Smooth muscle cell (in vitro differentiated cells): ENCODE data around the gene MST1. TPM values are rescaled to one million over a fixed set of nuclear protein-coding genes. Genes with fewer than 3 reads are reported as not detected.

ENCODE experiments used
- DNase-seq: peaks from one replicate; lab custom pipeline; 2025; ENCODE audit not compliant: unreplicated experiment; lab: John Stamatoyannopoulos, UW
- H2AFZ ChIP-seq: fragments of 200-600 bp; sonication (generic); 2 replicates; pipeline ENCODE4 v1.6.0; 2016; ENCODE audit warnings: antibody characterized with exemption, low read depth, mild to moderate bottlenecking
- H3F3A ChIP-seq: fragments of 200-600 bp; sonication (generic); 2 replicates; pipeline ENCODE4 v1.6.0; 2017; ENCODE audit warnings: antibody characterized with exemption, low read depth
- H3K27ac ChIP-seq: fragments of 200-600 bp; sonication (generic); 2 replicates; pipeline ENCODE4 v1.5.1; 2016; ENCODE audit warnings: low read depth, mild to moderate bottlenecking
- H3K27me3 ChIP-seq: fragments of 200-600 bp; sonication (generic); 2 replicates; pipeline ENCODE4 v1.6.1; 2016; ENCODE audit warnings: low read depth, mild to moderate bottlenecking
- H3K36me3 ChIP-seq: fragments of 200-600 bp; sonication (generic); 2 replicates; pipeline ENCODE4 v1.5.1; 2016; ENCODE audit warnings: low read depth
- H3K4me1 ChIP-seq: fragments of 200-600 bp; sonication (generic); 2 replicates; pipeline ENCODE4 v1.5.1; 2016; ENCODE audit warnings: low read depth
- H3K4me2 ChIP-seq: fragments of 200-600 bp; sonication (generic); 2 replicates; pipeline ENCODE4 v1.6.0; 2016; ENCODE audit warnings: mild to moderate bottlenecking
- H3K4me3 ChIP-seq: fragments of 200-600 bp; sonication (generic); 2 replicates; pipeline ENCODE4 v1.5.1; 2016; ENCODE audit warnings: mild to moderate bottlenecking
- H3K79me2 ChIP-seq: fragments of 200-600 bp; sonication (generic); 2 replicates; pipeline ENCODE4 v1.6.0; 2016; ENCODE audit warnings: low read depth, mild to moderate bottlenecking
- H3K9ac ChIP-seq: fragments of 200-600 bp; sonication (generic); 2 replicates; pipeline ENCODE4 v1.6.0; 2016; ENCODE audit warnings: low read depth
- H3K9me3 ChIP-seq: fragments of 200-600 bp; sonication (generic); replicated peaks from 2 replicates; pipeline ENCODE4 v1.5.1; 2016; ENCODE audit warnings: low read depth
- H4K20me1 ChIP-seq: fragments of 200-600 bp; sonication (generic); 2 replicates; pipeline ENCODE4 v1.6.0; 2016; ENCODE audit warnings: low read depth
- CTCF ChIP-seq: fragments of 200-600 bp; sonication (generic); IDR thresholded peaks from 2 replicates; pipeline ENCODE4 v1.5.1; 2017; ENCODE audit warnings: borderline replicate concordance, mild to moderate bottlenecking, antibody characterized with exemption; ENCODE audit not compliant: insufficient read depth, poor library complexity, severe bottlenecking
- WGBS: methylation state at CpG from one replicate; pipeline ENCODE4 v1.1.7; 2016; ENCODE audit warnings: low lambda C conversion rate; 5-methylcytosine and 5-hydroxymethylcytosine counted together
- polyA plus RNA-seq: library from polyadenylated mRNA; unstranded; fragments of >200 nt; fragmentation: Nextera tagmentation; extraction: Ambion mirVana; gene quantifications from 2 replicates; pipeline ENCODE4 v1.2.1, GENCODE V29; 2016
- total RNA-seq: library from RNA; depleted of rRNA; stranded (reverse); fragments of >200 nt; gene quantifications from 2 replicates; pipeline ENCODE4 v1.2.3, GENCODE V29; 2014

MST1 gene
- total and polyA plus RNA-seq, 2 experiments from 2014 or later, result 18.7 to 22.9 TPM

DNA sequence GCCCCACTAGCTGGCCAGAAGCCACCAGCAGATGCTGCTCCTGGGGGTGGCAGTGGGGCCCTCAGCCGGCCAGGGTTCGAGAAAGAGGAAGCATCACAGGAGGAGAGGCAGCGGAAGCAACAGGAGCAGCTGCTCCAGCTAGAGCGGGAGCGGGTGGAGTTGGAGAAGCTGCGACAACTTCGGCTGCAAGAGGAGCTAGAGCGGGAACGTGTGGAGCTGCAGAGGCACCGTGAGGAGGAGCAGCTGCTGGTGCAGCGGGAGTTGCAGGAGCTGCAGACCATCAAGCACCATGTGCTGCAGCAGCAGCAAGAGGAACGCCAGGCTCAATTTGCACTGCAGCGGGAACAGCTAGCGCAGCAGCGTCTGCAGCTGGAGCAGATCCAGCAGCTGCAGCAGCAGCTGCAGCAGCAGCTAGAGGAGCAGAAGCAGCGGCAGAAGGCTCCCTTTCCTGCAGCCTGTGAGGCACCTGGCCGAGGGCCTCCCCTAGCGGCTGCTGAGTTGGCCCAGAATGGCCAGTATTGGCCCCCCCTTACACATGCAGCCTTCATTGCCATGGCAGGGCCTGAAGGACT, 32.6 kb downstream of the MST1 start:
- Histone ChIP-seq H3K27ac (no peak overlapping the region), H2AFZ (no peak overlapping the region), H3K79me2 (no peaks in the 10 kb centered on the region), H3K36me3 (no peaks in the 10 kb centered on the region), H3K4me3 (no peak overlapping the region), H3K9ac (no peak overlapping the region), H3K9me3 (no peaks in the 10 kb centered on the region), H3K4me2 (no peak overlapping the region), H3K4me1 (no peaks in the 10 kb centered on the region), H3K27me3 (no peaks in the 10 kb centered on the region), H3F3A (no peaks in the 10 kb centered on the region), H4K20me1 (no peaks in the 10 kb centered on the region)
- WGBS, result 93% methylated on average over 18 of the region's 18 CpGs
- TF ChIP-seq CTCF, result no peak
- no peak for DNase-seq

GRCh38 chr3:49655731-49656285, 33.5 kb downstream of the MST1 start:
- no peaks in the 10 kb centered on the region for H3K79me2 ChIP-seq
- H3K9ac ChIP-seq, result no peak overlapping the region
- no peaks in the 10 kb centered on the region for H3F3A ChIP-seq
- no peaks in the 10 kb centered on the region for H3K27me3 ChIP-seq
- no peaks in the 10 kb centered on the region for H3K36me3 ChIP-seq
- H2AFZ ChIP-seq, result no peak overlapping the region
- no peak for TF ChIP-seq CTCF
- WGBS, result 95% methylated on average over 19 of the region's 19 CpGs
- no peak overlapping the region for H3K27ac ChIP-seq
- H4K20me1 ChIP-seq, result no peaks in the 10 kb centered on the region
- H3K4me2 ChIP-seq, result no peak overlapping the region
- DNase-seq, result no peak
- H3K9me3 ChIP-seq, result no peaks in the 10 kb centered on the region
- H3K4me1 ChIP-seq, result no peaks in the 10 kb centered on the region
- H3K4me3 ChIP-seq, result no peak overlapping the region

GRCh38 chr3:49654955-49655556, 34.2 kb downstream of the MST1 start:
- H3K9ac ChIP-seq, result no peak overlapping the region
- no peak for TF ChIP-seq CTCF
- no peak for DNase-seq
- no peaks in the 10 kb centered on the region for H4K20me1 ChIP-seq
- H3K27me3 ChIP-seq, result no peaks in the 10 kb centered on the region
- H3K4me3 ChIP-seq, result no peak overlapping the region
- H3F3A ChIP-seq, result no peaks in the 10 kb centered on the region
- H3K79me2 ChIP-seq, result no peaks in the 10 kb centered on the region
- no peaks in the 10 kb centered on the region for H3K9me3 ChIP-seq
- no peak overlapping the region for H3K27ac ChIP-seq
- no peak overlapping the region for H3K4me2 ChIP-seq
- H3K4me1 ChIP-seq, result no peaks in the 10 kb centered on the region
- no peaks in the 10 kb centered on the region for H3K36me3 ChIP-seq
- WGBS, result 95% methylated on average over 10 of the region's 10 CpGs
- H2AFZ ChIP-seq, result no peak overlapping the region
